ENCODE data around the gene LAX1. TPM values are rescaled to one million over a fixed set of nuclear protein-coding genes. Genes with fewer than 3 reads are reported as not detected.

Gene LAX1
- total and polyA plus RNA-seq, 2 of the 4 experiments (the other 2 are of a cell fraction), result 0.03 TPM; not detected in 1

DNA sequence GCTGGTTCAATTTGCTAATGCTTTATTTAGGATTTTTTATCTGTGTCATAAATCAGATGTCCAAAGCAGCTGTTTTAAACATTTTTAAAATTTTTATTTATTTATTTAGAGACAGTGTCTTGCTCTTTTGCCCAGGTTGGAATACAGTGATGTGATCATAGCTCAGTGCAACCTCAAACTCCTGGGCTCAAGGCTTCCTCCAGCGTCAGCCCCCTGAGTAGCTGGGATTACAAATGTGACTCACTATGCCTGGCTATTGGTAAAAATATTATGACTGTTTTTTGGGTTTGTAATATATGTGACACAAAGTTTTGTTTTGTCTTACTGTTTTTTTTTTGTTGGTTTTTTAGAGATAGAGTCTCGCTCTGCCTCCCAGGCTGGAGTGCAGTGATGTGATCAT, 42.2 kb downstream of the LAX1 start:
- 0 out of 2 replicates have a peak, but pooled peaks cover 3% of the 10 kb centered on the region for H3K4me1 ChIP-seq (ENCODE audit: control insufficient read depth, insufficient read depth, low read length)
- TF ChIP-seq CHD1 (IDR thresholded peaks at IDR 0.05; ENCODE audit: low read depth, low read length), result no peak
- TF ChIP-seq FOS (IDR thresholded peaks at IDR 0.05; ENCODE audit: low read depth, low read length), result peak; percentile 63
- peak; percentile 50; the same call in 1 of the 2 replicates for TF ChIP-seq CEBPB (IDR thresholded peaks at IDR 0.05; ENCODE audit: low read depth, low read length)
- TF ChIP-seq NFE2L2 (IDR thresholded peaks at IDR 0.05; ENCODE audit: low read depth, low read length), result no peak
- TF ChIP-seq, protein P1, sequence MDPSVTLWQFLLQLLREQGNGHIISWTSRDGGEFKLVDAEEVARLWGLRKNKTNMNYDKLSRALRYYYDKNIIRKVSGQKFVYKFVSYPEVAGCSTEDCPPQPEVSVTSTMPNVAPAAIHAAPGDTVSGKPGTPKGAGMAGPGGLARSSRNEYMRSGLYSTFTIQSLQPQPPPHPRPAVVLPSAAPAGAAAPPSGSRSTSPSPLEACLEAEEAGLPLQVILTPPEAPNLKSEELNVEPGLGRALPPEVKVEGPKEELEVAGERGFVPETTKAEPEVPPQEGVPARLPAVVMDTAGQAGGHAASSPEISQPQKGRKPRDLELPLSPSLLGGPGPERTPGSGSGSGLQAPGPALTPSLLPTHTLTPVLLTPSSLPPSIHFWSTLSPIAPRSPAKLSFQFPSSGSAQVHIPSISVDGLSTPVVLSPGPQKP (IDR thresholded peaks at IDR 0.05; ENCODE audit: borderline replicate concordance, low read depth, low read length), result no peak
- peak; percentile 30; the same call in 1 of the 2 replicates for TF ChIP-seq MAZ (IDR thresholded peaks at IDR 0.05; ENCODE audit: borderline replicate concordance, low read depth, low read length)
- TF ChIP-seq RAD21 (IDR thresholded peaks at IDR 0.05; ENCODE audit: low read length), result peak; percentile 29
- TF ChIP-seq, protein P2, sequence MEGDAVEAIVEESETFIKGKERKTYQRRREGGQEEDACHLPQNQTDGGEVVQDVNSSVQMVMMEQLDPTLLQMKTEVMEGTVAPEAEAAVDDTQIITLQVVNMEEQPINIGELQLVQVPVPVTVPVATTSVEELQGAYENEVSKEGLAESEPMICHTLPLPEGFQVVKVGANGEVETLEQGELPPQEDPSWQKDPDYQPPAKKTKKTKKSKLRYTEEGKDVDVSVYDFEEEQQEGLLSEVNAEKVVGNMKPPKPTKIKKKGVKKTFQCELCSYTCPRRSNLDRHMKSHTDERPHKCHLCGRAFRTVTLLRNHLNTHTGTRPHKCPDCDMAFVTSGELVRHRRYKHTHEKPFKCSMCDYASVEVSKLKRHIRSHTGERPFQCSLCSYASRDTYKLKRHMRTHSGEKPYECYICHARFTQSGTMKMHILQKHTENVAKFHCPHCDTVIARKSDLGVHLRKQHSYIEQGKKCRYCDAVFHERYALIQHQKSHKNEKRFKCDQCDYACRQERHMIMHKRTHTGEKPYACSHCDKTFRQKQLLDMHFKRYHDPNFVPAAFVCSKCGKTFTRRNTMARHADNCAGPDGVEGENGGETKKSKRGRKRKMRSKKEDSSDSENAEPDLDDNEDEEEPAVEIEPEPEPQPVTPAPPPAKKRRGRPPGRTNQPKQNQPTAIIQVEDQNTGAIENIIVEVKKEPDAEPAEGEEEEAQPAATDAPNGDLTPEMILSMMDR (conservative IDR thresholded peaks at IDR 0.05; ENCODE audit: low read depth, low read length), result 0 out of 2 replicates have a peak, but pooled peaks have one; percentile 8
- no peak for TF ChIP-seq RFX5 (IDR thresholded peaks at IDR 0.05; ENCODE audit: low read depth, low read length)
- no peak for TF ChIP-seq MXI1 (IDR thresholded peaks at IDR 0.05; ENCODE audit: borderline replicate concordance, low read depth, low read length)
- TF ChIP-seq RCOR1 (IDR thresholded peaks at IDR 0.05; ENCODE audit: insufficient replicate concordance, low read length), result no peak
- TF ChIP-seq POLR2A (IDR thresholded peaks at IDR 0.05; ENCODE audit: low read depth, low read length), result no peak
- TF ChIP-seq SMC3 (IDR thresholded peaks at IDR 0.05; ENCODE audit: low read depth, low read length), result no peak
- H3K79me1 ChIP-seq (ENCODE audit: low read depth in 1 of 2, low read length in 2 of 2), result peaks cover 12 to 53% of the 10 kb centered on the region in 2 experiments; a peak in 3 of 4 replicates
- H4K5ac ChIP-seq (ENCODE audit: low read depth, low read length), result no peak overlapping the region
- H4K91ac ChIP-seq (ENCODE audit: insufficient read depth, low read depth, low read length), result no peak overlapping the region
- H3K27ac ChIP-seq (ENCODE audit: insufficient read depth, low read length), result peak overlapping the region; percentile 13; the same call in 1 of the 2 replicates
- H4K8ac ChIP-seq (ENCODE audit: low read depth in 2 of 2, low read length in 2 of 2), result no peak overlapping the region
- H2BK20ac ChIP-seq (ENCODE audit: low read depth, low read length), result no peak overlapping the region
- no peak overlapping the region for H3K23ac ChIP-seq (ENCODE audit: low read depth, low read length)
- no peak overlapping the region for H2BK15ac ChIP-seq (ENCODE audit: low read depth, low read length)
- dilution Hi-C loops (cut with HindIII; ENCODE audit: low sequenced_read_pairs, unreplicated experiment), result no loop called here
- peaks cover 31% of the 10 kb centered on the region for H3K36me3 ChIP-seq (ENCODE audit: control insufficient read depth, insufficient read depth, low read length)
- H3K27me3 ChIP-seq (ENCODE audit: control insufficient read depth, insufficient read depth, low read length), result no peaks in the 10 kb centered on the region
- peaks cover 18% of the 10 kb centered on the region for H3K9me1 ChIP-seq (ENCODE audit: insufficient read depth, low read length)
- H3K18ac ChIP-seq (ENCODE audit: low read depth, low read length), result no peak overlapping the region
- no peak overlapping the region for H3K4me2 ChIP-seq (ENCODE audit: low read depth, low read length)
- H2BK120ac ChIP-seq (ENCODE audit: low read depth, low read length), result no peak overlapping the region
- H2BK5ac ChIP-seq (ENCODE audit: low read depth, low read length, poor library complexity, severe bottlenecking), result peak overlapping the region; percentile 38
- H3K4ac ChIP-seq (ENCODE audit: low read depth, low read length), result no peak overlapping the region
- no peak overlapping the region for H3K9ac ChIP-seq (ENCODE audit: low read depth, low read length)
- H3K9me3 ChIP-seq (ENCODE audit: control insufficient read depth, insufficient read depth, low read length), result no peaks in the 10 kb centered on the region
- peaks cover 62% of the 10 kb centered on the region for H4K20me1 ChIP-seq (ENCODE audit: insufficient read depth, low read length)
- H3K56ac ChIP-seq (ENCODE audit: extremely low read depth, insufficient read depth, low read length), result no peak overlapping the region
- peak; percentile 95 for ATAC-seq (ENCODE audit: low read depth)
- H3K14ac ChIP-seq (replicated peaks; ENCODE audit: low read depth, low read length), result no peak overlapping the region
- ChIA-PET POLR2A (ENCODE audit: unreplicated experiment) (interaction anchor here (0.7 kb wide), 1 partner anchor 95 kb away, joined by 4 read pairs; no protein-coding TSS in a partner anchor), CTCF (interaction anchor here (0.7 kb wide), 2 partner anchors 30 to 467 kb away, joined by 3 to 6 read pairs; no protein-coding TSS in a partner anchor)
- no peak overlapping the region for H2AK9ac ChIP-seq (replicated peaks; ENCODE audit: low read depth, low read length, poor library complexity)
- H2AFZ ChIP-seq (replicated peaks; ENCODE audit: low read length, poor library complexity), result no peak overlapping the region
- no TSS peak for BruUV-seq (replicated peaks)
- intact Hi-C loops (cut with micrococcal nuclease), result loop anchor here (10.0 kb wide), 1 partner anchor 92 kb away; no protein-coding TSS in a partner anchor
- no peak overlapping the region for H3K4me3 ChIP-seq (ENCODE audit: insufficient read depth, low read depth, low read length)
- DNase-seq, result peak; percentile 95
- WGBS, 2 experiments (ENCODE audit: extremely low coverage in 2 of 2, insufficient read length in 1 of 2), result 0% methylated on average over 1 of the region's 2 CpGs; no CpG with 5 or more reads in 1 of the 2 experiments
- no peak overlapping the region for H2AK5ac ChIP-seq (ENCODE audit: low read depth, low read length)
- in situ Hi-C loops (cut with MboI; ENCODE audit: low sequenced_read_pairs), result no loop called here
